Esophagus squamous epithelium (tissue), 4 donors: ENCODE measurements around the gene IL18R1.

Source experiments
- POLR2A ChIP-seq, 4 donors: fragments of 450-650 bp; IDR thresholded peaks; one replicate each; pipeline ENCODE4 v1.6.1; 2017; ENCODE audit warnings: antibody characterized with exemption in 4 of 4, mild to moderate bottlenecking in 4 of 4, moderate library complexity in 3 of 4
- TF ChIP-seq, protein P1 (sequence below), 6 experiments: fragments of 450-650 bp in 4 of 6; fragments of 200-600 bp in 2 of 6; sonication (generic) in 2 of 6; IDR thresholded peaks; one replicate each; pipeline ENCODE4 v1.5.1; 2016 to 2019; ENCODE audit warnings: antibody characterized with exemption in 6 of 6, mild to moderate bottlenecking in 4 of 6, moderate library complexity in 4 of 6

DNA sequence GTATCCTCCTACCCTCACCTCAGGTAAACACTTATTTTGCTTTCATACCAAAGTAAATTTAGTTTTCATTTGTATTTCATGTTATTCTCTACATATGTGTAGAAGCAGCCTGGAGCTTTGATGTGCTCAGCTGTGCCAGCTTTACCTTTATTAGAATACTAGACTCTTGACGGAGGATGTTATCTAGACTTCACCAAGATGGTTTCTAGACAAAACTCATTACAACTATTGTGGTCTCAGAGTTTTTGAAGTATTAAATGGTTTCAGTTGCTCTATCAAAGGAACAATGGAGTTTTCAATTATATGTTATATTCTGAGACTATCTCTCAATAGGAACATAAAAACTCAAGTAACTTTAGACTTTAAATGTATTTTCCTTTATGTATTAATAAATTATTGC, 62.4 kb downstream of the IL18R1 start:
- TF ChIP-seq, protein P1, sequence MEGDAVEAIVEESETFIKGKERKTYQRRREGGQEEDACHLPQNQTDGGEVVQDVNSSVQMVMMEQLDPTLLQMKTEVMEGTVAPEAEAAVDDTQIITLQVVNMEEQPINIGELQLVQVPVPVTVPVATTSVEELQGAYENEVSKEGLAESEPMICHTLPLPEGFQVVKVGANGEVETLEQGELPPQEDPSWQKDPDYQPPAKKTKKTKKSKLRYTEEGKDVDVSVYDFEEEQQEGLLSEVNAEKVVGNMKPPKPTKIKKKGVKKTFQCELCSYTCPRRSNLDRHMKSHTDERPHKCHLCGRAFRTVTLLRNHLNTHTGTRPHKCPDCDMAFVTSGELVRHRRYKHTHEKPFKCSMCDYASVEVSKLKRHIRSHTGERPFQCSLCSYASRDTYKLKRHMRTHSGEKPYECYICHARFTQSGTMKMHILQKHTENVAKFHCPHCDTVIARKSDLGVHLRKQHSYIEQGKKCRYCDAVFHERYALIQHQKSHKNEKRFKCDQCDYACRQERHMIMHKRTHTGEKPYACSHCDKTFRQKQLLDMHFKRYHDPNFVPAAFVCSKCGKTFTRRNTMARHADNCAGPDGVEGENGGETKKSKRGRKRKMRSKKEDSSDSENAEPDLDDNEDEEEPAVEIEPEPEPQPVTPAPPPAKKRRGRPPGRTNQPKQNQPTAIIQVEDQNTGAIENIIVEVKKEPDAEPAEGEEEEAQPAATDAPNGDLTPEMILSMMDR (IDR thresholded peaks at IDR 0.05) = no peak
- TF ChIP-seq POLR2A (IDR thresholded peaks at IDR 0.05) = no peak
